ENCODE data around the gene MCL1.

Gene MCL1

DNA sequence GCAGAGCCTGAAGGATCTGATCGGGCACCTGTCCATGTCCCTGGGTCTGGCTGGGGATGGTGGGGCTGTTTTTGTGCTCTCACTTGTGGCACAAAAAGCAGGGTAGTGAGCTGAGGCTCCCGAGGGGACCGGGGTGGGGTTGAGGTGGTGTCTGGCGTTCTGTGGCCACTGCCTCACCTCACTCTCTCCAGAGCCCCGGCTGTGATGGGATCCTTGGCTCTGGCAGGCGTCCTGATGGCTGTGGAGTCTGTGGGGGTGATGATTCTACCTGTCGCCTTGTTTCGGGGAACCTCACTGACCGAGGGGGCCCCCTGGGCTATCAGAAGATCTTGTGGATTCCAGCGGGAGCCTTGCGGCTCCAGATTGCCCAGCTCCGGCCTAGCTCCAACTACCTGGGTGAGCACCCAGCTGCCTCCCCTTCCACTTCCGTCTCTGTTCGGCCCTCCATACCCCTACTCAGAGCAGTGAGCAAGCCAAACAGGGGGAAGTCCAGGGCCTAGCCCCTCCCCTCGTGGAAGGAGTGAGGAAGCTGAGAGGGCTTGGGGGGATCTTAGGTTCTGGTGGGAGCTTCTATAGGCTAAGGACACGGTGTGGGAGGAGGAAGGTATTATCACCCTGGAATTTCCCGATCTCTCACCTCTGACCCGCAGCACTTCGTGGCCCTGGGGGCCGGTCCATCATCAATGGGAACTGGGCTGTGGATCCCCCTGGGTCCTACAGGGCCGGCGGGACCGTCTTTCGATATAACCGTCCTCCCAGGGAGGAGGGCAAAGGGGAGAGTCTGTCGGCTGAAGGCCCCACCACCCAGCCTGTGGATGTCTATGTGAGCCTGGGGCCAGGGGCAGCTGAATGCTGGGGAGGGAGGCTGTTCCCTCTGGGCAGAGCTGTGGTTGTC is 23.2 kb downstream of the MCL1 start:
- DNase-seq (ENCODE audit: low read depth) = no peak

DNA sequence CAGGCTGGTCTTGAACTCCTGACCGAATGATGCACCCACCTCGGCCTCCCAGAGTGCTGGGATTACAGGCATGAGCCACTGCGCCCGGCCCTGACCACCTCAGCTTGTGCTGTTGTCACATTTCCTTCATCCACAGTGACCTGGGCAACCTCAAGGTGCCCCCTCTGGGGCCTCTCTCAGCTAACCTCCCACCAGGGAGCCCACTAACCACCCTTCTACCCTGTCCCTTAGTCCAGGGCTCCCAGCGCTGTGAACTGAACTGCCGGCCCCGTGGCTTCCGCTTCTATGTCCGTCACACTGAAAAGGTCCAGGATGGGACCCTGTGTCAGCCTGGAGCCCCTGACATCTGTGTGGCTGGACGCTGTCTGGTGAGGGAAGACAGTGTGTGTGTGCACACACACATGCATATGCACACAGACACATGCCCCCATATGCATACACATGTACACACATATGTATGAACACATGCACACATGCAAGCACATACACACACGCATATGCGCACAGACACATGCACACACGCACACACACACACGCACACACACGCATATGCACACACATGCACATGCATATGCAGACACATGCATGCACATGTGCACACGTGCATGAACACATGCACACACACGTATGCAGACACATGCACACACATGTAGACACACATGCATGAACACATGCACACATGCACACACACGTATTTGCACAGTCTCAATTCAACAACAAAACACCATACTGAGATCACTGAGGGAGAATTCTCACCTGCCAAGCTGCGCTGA is 24.0 kb downstream of the MCL1 start:
- DNase-seq (ENCODE audit: low read depth) = no peak

DNA sequence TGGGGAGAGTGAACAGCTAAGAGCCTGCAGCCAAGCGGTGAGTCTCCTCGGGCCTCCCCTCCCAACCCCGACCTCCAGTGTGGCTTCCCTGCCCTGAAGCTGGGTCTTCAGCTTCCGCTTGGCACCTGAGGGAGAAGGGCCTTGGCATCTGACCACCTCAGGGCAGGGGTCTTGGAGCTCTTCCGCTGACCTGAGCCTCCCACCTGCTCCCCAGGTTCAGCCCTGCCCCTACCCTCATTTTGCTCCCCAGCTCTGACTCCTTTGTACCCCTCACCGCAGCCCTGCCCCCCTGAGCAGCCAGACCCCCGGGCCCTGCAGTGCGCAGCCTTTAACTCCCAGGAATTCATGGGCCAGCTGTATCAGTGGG is 25.3 kb downstream of the MCL1 start:
- no peak for DNase-seq (ENCODE audit: low read depth)

DNA sequence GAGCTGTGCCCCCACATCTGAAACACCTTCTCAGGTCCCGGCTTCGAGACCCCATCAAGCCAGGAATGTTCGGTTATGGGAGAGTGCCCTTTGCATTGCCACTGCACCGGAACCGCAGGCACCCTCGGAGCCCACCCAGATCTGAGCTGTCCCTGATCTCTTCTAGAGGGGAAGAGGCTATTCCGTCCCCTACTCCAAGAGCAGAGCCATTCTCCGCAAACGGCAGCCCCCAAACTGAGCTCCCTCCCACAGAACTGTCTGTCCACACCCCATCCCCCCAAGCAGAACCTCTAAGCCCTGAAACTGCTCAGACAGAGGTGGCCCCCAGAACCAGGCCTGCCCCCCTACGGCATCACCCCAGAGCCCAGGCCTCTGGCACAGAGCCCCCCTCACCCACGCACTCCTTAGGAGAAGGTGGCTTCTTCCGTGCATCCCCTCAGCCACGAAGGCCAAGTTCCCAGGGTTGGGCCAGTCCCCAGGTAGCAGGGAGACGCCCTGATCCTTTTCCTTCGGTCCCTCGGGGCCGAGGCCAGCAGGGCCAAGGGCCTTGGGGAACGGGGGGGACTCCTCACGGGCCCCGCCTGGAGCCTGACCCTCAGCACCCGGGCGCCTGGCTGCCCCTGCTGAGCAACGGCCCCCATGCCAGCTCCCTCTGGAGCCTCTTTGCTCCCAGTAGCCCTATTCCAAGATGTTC is 25.9 kb downstream of the MCL1 start:
- DNase-seq (ENCODE audit: low read depth) = no peak

DNA sequence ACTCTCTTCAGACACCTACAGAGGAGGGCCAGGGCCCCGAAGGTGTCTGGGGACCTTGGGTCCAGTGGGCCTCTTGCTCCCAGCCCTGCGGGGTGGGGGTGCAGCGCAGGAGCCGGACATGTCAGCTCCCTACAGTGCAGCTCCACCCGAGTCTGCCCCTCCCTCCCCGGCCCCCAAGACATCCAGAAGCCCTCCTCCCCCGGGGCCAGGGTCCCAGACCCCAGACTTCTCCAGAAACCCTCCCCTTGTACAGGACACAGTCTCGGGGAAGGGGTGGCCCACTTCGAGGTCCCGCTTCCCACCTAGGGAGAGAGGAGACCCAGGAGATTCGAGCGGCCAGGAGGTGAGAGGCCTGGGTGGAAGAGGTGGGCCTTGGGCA is 26.5 kb downstream of the MCL1 start:
- DNase-seq (ENCODE audit: low read depth) = no peak

DNA sequence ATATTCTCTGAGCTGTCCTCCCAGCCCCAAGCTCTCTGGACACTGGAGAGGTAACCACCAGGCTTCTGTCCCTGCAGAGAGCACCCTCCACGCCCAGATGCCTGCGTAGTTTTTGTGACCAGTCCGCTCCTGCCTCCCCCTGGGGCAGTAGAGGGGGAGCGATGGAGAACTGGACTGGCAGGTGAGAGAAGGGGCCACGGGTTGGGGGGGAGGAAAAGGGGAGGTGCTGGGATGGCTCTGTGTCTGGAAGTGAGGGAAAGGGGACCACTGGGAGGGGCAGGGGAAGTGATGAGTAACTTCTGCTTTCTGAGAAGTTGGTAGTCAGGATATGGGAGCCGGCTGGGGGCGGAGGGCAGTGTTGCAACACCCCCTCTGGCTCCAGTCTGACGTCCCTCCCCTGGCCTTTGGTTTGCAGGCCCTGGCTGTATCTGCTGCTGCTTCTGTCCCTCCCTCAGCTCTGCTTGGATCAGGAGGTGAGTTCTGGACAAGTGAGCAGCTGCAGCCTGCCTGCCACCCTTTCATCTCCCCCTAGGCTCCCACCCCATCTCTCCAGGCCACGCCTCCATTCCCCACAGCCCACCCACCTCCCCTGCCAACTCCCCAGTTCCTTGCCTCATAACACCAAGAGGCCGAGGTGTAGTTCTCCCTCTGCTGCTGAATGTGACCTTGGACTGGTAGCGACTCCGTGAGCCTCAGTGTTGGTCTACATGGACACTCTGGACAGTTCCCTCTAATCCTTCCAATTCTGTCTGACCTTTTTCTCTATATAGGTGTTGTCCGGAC is 27.1 kb downstream of the MCL1 start:
- no peak for DNase-seq (ENCODE audit: low read depth)

DNA sequence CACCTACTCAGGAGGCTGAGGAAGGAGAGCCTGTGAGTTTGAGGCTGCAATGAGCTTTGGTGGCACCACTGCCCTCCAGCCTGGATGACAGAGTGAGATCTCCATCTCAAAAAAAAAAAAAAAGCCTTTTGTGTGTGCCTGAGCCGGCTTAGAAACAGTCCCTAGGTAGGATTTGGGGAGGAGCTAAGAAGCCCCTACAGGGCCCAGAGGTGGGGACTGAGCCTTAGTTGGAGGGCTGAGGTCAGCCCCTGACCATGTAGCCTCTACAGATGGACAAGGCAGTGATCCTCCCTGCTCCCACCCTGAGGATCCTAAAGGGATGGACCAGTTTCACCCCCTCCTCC is 27.7 kb downstream of the MCL1 start:
- no peak for DNase-seq (ENCODE audit: low read depth)

DNA sequence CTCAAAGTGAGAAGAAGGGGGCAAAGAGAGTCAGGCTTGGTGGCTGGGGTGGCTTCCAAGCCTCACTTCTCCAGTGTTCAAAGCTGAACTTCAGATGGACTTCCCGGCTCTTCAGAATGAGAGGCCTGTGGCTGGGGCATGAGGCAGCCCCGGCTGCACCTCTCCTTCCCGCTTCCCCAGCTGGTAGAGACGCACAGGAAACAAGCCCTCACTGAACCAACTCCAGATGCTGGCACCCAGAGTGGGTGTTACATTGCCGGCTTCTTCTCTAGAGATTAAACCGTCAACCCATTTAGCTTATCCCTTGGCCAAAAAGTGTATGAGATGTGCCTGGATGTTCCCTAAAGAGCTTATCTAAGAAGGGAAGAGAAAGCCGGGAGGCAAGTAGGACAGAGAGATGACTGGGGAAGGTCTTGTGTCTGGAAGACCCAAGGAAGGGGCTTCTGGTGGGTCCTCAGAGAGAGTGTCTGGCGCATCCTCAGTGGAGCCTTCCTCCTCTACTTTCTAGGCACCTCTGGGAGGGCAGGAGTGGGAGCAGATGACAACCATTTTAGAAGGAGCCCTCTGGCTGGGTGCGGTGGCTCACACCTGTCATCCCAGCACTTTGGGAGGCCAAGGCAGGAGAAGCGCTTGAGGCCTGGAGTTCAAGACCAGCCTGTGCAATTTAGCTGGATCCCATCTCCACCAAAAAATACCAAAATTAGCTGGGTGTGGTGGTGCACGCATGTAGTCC is 28.2 kb downstream of the MCL1 start:
- no peak for DNase-seq (ENCODE audit: low read depth)

DNA sequence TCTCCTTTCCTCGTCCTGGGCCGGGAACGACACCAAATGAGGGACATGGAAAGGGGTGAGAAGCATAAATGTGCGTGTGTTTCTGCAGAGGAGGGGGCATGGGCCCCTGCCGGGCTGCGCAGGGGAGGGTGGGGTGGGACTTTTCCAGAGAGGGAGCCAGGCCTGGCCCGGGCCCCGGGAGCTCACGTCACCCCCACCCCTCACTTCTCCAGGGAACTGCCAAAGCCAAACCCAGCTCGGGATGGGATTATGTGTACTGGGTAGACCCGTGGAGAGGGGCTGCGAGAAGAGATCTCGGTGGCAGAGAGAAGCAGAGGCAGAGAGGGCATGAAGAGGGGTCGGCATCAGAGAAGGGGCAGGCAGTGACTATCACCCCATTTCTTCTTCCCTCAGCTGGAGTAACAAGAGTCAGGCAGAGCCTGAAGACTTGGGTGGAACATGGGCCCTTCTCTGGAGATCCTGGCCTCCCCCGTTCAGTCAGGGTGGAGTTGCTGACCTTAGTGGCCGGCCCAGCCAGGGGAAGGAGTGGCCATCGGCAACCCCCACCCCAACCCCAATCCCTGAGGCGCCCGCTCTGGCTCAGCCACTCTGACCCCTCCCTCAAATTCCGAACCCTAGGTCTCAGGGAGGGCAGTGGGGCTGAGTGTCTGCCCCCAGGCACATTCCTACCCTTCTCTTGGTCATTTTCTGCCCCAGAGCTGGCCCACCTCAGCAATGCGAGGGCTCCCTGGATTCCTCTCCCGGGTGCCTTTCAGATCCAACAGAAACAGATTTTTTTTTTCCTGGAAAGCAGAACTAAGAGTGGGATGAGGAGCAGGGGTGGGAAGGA is 29.0 kb downstream of the MCL1 start:
- no peak for DNase-seq (ENCODE audit: low read depth)

DNA sequence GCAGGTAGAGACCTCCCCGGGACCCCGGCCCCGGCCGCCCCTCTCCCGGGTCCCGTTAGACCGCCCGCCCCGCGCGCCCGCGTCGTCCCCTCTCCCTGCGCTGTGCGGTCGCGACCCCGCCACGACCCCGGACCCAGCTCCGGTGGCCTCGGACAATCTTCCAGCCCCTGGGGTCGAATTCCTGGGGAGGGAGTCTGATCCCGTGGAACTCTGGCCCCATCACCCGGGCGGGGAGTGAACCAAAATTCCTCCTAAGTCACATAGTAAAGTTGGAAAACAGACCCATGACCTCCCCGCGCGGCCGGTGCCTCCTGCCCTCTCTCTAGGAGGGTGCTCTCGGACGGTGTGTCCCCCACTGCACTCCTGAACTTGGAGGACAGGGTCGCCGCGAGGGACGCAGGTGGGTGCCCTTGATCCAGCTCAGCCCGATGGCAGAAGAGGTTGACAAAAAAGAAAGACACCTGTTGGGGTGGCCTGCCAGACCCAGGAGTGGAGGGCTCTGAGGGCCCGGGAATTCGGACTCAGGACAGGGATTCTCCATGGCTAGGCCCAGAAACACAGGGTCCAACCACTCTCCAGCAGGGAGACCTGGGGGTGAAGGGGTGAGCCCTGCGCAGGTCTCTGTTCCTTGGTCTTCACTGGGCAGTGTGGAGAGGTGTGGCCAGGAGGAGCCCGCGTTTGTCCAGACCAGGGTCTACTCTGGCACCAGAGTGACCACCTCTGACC is 29.8 kb downstream of the MCL1 start:
- DNase-seq (ENCODE audit: low read depth) = no peak

DNA sequence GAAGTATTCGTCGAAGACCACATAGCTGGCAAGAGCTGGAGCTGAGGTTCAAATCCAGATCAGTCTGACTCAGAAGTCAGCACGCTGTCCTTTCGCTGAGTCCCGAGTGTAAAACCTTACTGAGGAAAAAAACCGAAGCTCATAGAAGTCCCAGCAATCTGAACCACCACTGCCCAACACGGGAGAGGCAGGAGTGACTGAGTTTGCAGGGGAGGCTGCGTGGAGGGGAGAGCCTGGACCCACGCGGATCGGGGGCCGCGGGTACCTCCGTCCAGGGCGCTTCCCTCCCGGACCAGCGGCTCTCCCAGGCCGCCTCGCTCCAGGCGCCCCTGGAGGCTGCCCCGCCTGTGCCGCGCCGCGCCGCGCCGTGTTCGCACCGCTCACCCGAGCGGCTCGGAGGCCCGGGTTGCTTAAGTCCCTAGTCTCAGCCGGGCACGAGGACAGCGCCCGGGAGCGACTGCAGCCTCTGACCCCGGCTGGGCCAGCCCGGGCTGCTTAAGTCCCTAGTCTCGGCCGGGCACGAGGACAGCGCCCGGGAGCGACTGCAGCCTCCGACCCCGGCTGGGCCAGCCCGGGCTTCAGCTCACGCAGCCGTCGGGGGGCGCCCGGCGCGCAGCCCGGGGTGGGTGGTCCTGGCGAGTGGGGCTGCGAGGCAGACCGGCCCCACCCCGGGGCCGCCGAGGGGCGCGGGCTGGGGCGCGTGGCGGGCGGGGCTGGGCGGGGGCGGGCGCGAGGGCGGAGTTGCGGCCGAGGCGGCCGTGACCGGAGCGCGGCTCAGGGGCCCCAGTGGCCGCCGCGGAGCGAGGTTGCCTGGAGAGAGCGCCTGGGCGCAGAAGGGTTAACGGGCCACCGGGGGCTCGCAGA is 30.5 kb downstream of the MCL1 start, which contains the start of gene ADAMTSL4:
TSS of gene ADAMTSL4 (plus strand) at position 777 of the 864 bp plus-strand sequence. CDS start 2,881 bp downstream, outside the sequence.
- DNase-seq (ENCODE audit: low read depth) = no peak

DNA sequence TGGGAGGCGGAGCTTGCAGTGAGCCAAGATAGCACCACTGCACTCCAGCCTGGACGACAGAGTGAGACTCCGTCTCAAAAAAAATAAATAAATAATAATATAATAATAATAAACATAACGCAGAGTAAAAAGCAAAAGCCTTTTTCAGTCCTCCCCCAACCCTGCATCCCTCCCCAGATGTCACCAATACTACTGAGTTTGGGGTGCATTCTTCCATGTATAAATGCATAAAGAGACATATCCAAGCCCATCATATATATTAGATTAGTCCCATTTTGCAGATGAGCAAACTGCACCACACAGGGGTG is 31.1 kb downstream of the MCL1 start:
- no peak for DNase-seq (ENCODE audit: low read depth)

DNA sequence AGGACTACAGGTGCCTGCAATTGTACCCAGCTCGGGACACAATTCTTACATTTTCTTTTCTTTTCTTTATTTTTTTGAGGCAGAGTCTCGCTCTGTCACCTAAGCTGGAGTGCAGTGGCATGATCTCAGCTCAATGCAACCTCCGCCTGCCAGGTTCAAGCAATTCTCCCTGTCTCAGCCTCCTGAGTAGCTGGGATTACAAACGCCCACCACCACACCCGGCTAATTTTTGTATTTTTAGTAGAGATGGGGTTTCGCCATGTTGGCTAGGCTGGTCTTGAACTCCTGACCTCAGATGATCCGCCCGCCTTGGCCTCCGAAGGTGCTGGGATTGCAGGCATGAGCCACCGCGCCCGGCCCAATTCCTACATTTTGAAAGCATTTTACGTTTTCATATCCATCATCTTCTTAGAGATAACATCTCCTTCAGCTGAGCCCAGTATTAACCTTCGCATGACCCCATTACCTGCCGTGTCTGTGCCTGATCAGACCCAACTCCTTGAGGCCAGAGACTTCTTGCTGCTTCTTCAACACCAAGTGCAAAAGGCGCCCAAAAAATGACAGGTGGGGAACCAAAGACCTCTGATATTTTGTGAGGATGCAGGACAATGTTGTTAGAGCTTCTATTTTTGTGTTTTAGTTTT is 33.0 kb downstream of the MCL1 start:
- DNase-seq (ENCODE audit: low read depth) = no peak

DNA sequence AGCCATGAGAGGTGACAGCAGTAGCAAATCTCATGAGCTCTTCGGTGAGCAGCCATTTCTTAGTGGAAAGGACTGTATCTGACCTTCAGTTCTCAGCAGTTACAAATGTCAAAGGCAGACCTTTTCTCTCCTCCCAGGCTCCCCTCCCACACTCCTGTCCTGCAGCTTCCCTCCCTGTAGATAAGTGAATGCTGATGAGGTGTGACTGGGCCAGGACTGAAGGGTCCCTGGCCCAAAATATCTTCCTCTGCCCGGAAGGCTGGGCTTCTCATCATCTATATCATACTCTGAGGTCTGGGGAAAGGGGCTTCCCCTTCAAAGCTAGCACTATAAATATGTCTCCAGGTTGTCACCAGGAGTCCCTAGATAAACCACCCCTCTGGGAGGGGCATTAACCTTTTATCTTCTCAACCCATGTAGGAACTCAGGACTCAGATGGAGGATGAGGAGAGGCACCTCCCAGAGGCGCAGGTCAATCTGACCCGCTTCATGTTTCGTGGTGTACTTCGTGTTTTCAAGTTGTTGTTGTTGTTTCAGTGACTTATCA is 33.9 kb downstream of the MCL1 start:
- no peak for DNase-seq (ENCODE audit: low read depth)

DNA sequence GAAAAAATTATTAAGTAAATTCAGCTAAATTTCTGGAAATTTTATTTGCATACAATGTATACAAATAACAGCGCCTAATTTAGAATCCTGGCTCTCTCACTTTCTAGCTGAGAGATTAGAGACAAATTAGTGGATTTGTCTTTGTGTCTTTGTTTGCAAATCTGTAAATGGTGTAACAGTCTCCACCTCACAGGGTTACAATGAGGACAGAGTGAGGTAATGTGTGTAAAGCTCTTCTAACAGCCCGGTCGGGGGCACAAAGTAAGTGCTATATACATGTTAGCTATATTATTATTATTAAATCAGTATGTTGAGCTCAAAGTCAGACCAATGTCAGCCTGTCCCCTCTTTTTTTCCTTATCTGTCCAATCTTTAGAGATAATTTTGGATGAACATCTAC is 35.2 kb downstream of the MCL1 start:
- no peak for DNase-seq (ENCODE audit: low read depth)

DNA sequence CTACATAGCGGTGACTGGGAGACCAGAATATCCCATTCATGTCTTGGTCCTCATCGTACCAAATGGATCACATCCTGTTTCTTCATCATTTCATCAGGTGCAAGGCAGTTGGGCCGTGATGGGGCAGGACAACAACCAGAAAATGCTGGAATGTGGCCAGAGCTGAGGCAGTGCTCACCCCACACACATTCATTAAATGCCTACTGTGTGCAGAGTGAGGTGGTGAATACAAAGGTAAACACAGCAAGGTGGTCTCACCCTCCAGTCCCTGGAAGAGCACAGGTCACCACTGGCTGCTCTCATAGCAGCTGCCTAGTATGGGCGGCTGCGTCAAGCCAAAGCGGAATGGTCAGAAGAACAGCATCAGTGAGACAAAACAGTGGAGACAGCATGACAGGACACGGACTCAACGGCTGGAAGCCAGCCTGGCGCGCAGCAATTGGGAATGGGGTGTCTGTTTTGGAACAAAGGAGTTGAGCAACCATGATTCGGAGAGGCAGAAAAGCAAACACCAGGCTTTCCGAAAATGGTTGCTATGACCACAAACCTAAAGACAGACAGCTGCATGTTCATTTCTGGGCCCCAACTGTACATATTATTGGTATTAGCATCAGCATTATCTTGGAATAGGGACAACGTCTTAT is 35.8 kb downstream of the MCL1 start:
- DNase-seq (ENCODE audit: low read depth) = no peak
